Hematopoietic multipotent progenitor cell treated with erythropoietin and hydrocortisone succinate and interleukin-3 and kit ligand, for 4 days (in vitro differentiated cells): Measurements from ENCODE around the gene ST8SIA6.
"Not testable (repeated sequence)": the region's sequence is repeated elsewhere in the genome, so short reads cannot be mapped to it uniquely, and the experiment has no call there.

Source experiments
- DNase-seq: peaks from one replicate; pipeline ENCODE4 v3.0.0-alpha.2; 2015

ST8SIA6 gene, protein sequence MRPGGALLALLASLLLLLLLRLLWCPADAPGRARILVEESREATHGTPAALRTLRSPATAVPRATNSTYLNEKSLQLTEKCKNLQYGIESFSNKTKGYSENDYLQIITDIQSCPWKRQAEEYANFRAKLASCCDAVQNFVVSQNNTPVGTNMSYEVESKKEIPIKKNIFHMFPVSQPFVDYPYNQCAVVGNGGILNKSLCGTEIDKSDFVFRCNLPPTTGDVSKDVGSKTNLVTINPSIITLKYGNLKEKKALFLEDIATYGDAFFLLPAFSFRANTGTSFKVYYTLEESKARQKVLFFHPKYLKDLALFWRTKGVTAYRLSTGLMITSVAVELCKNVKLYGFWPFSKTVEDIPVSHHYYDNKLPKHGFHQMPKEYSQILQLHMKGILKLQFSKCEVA

DNA sequence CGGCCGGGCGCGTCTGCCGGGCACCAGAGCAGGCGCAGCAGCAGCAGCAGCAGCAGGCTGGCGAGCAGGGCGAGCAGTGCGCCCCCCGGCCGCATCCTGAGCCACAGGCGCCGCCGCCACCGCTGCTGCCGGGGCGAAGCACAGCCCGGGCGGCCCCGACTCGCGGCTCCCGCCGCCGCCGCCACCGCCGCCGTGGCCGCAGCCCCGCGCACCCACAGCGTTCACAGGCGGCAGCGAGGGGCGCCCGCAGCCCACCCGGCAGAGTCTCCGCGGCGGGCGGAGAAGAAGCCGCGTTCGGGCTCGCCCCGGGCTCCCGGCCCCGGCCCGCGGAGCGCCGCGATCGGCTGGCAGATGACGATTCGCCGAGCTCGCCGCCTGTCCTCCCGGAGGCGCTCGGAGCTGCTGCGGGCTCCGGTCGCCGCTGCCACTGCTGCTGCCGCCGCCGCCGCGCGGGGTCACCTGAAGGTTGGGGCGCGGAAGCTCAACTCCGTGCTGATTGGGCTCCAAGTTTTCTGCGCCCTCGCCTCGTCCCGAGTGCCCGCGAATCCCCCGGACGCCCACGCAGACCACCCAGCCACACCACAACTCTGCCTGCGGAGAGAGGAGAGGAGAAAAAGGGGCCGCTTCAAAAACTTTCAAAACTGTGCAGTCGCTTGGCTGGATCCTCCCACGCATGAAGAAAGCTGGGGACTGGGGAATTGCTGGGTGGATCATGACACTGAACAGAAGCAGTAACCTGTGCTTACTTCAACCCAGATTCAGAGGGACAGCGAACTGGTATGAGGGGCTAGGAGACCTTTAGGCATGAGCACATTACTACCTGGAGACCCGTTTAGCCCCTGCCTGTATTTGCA lies at the start of gene ST8SIA6:
ST8SIA6 (minus strand) TSS at position 435 of the 854 bp plus-strand sequence; CDS start at position 95, 340 bp downstream.
- peak; percentile 87 for DNase-seq

DNA sequence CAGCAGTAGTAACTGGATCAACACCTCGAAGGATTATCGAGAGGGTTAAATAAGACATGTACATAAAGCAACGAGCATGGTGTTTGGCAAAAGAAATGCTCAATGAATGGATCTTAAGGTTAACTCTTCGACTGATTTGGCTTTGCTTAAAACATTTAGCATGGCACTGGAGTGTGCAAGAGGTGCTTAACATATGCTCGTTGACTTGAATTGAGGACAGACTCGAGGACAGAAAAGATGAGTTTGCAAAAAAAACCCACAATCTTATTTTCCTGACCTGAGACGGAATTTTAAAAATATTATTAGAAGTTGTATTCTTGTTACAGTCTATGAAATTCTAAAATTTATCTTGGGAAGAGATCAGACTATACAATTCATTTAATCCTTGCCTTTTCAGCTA lies 49.4 kb upstream of the ST8SIA6 start:
- no peak for DNase-seq

DNA sequence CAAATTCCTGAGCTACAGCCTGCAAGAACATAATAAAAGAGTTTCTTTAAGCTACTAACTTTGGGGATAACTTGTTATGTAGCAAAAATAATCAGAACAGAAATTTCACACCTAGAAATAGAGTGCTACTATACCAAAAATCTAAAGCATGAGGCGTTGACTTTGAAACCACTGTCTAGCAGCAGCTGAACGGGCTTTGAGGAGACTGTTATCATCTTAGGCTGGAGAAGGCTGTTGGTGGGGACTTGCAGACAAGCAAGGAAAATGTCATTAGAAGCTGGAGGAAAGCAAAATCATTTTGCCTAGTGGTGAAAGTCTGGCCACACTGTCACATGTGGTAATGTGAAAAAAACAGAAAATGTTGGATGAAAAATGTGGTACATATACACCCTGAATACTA lies 48.4 kb upstream of the ST8SIA6 start:
- peak; percentile 50 for DNase-seq

DNA sequence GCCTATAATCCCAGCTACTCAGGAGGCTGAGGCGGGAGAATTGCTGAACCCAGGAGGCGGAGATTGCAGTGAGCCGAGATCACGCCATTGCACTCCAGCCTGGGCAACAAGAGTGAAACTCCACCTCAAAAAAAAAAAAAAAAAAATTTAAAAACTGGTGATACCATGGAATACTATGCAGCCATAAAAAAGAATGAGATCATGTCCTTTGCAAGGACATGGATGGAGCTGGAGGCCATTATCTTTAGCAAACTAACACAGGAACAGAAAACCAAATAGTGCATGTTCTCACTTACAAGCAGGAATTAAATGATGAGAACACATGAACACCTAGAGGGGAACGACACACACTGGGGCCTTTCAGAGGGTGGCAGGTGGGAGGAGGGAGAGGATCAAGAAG lies 44.6 kb upstream of the ST8SIA6 start:
- not testable (repeated sequence) for DNase-seq

DNA sequence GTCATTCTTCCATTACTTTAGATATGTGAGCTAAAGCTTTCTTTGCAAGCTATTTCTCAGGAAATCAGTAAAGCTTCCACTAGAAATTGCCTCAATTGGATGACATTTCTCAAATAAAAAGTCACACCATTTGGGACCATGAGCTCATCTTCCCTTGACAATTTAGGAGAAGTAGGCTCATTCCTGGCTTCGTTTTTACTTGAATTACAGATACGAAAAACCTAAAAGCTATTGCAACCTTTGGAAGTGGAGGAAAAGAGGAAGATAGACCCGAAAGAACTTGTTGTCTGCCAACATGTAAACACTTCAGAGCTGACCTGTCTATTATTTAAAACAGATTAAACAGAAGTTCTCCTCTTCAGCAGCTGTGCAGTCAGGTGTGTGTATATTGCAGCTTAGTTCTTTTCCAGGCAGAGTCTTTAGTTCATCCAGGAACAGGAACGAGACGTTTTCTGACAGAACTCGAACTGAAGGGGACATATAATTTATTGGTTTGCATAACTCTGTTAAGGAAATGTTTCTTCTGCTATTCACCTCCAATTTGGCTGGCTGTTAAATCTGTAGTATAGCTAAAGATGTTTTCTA lies 43.1 kb upstream of the ST8SIA6 start:
- DNase-seq = no peak

DNA sequence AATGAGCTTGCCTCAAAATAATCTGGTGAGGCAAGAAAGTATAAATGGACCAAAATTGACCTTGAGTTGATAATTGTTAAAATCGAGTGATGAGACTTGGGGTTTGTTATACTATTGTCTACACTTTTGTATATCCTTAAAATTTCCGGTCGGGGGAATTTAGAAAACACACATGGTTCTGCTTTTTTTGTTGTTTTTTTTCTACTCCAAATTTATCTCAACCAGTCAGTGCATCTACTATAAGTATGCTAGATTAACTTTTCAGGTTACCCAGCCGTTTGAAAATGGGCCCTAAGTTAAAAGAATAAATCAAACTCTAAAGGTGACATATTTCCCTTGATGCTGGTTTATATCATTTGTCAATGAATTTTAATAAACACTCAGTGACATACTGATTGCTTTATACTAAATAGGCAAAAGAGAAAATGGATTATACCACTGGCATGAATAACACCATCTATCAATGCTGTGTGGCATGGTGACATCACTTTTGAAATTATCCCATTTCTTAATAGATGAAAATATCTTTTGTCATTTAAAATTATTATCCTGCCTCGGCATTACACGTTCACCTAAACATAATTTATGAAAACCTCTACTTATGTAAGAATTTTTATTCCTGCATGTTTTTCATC lies 40.3 kb upstream of the ST8SIA6 start:
- peak; percentile 46 for DNase-seq

DNA sequence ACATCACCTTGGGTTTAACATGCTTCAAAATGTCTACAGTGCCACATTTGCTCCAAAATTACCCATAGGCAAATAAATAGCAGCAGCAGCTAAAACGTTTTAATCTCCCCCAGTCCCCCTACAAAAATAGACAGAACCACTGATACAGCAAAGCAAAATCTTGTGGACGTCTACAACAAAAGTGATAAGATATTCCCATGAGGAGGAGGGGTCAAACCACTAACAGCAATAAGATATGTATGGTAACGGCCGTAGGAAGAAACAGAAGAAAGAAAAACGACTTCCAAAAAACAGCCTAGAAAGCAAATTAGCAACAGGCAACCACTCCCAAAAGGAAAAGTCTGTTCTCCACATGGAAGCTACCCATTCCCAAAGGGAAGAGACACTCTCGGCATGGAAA lies 34.5 kb upstream of the ST8SIA6 start:
- DNase-seq = peak; percentile 76

DNA sequence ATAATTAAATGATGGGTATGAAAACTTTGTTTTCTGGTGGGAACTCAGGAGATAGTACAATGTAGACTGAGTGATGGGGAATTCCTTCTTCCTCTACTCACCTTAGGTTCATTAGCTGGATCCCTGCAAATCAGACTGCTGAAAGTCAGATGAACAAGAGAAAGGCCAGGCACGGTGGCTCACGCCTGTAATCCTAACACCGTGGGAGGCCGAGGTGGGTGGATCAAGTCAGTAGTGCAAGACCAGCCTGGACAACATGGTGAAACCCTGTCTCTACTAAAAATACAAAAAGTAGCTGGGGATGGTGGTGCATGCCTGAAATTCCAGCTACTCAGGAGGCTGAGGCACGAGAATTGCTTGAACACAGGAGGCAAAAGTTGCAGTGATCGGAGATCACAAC lies 28.7 kb upstream of the ST8SIA6 start:
- DNase-seq = no peak

DNA sequence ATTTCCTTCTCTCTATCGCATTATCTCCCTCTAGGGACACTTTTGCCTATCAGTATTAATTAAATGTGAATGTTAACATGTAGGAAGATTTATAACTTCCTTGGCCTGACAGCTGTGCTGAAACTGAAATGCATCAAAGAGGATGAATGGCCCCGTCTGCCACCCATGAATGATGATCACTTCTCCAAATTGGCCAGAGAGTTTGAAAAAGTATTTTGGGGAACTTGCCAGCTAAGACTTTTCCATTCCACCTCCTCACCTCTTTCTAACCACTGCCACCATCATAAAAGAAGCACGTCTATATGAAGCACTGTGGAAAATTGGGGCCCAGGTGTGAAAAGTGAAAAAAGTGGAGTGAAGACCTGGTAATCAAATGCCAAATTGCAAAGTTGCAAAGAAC lies 25.4 kb upstream of the ST8SIA6 start:
- peak; percentile 52 for DNase-seq

DNA sequence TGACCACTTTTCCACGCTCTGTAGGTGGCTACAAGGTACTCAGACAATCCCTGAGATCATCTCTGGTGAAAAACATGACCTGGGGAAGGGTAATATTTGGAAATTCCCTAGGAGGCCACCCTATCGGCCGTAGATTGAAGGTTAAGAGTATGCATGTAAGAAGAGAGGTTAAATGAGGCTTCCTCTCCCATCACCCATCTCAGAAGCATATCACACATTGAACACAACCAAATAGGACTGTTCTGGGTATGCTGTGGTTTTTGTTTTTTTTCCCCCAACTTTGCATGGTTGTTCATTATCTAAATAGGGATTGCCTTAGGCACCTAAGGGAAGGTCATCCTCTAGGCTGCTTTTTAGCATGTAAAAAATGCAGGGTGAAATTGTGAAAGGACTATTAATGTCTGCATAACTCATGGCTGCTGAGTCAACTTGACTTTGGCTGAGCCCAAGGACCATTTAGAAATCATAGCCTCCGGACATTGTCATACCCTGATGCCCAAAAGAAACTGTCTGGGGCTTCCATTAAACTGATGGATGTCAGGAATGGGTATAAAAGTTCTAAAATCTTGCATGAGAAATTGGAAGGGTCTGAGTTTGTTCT lies 24.7 kb upstream of the ST8SIA6 start:
- DNase-seq = no peak

DNA sequence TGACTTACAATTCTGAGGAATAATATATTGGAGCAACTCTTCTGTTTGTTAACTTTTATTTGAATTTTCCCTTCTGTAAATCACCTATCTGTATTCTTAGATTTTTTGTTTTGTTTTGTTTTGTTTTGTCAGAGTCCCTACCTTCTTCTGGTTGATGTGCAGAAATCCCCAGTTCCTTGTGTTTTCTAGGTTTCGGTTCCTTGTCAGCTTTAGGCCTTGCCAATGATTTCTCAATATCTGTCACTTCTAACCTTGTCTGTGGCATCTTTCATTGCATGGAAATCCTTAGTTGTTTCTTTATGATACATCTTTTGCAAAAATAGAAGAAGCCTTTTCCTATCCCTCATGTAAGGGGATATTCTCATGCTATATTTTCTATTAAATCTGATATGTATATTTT lies 21.7 kb upstream of the ST8SIA6 start:
- no peak for DNase-seq

DNA sequence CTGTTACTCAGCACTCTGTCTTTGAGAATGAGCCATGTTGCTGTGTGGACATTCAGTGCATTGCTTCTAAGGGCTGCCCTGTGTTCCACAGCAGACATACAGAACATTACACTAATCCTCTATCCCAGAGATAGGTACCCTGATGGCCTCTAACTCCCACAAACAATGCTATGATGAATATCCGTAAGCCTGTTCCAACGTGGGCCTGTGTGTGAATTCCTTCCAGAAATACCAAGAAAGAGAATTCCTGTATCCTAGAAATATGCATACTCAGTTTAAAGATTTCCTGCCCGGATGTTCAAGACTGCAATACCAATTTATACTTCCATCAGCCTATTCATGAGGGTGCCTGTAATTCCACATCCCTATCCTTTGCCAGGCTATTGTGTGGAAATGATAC lies 21.3 kb upstream of the ST8SIA6 start:
- DNase-seq = no peak

DNA sequence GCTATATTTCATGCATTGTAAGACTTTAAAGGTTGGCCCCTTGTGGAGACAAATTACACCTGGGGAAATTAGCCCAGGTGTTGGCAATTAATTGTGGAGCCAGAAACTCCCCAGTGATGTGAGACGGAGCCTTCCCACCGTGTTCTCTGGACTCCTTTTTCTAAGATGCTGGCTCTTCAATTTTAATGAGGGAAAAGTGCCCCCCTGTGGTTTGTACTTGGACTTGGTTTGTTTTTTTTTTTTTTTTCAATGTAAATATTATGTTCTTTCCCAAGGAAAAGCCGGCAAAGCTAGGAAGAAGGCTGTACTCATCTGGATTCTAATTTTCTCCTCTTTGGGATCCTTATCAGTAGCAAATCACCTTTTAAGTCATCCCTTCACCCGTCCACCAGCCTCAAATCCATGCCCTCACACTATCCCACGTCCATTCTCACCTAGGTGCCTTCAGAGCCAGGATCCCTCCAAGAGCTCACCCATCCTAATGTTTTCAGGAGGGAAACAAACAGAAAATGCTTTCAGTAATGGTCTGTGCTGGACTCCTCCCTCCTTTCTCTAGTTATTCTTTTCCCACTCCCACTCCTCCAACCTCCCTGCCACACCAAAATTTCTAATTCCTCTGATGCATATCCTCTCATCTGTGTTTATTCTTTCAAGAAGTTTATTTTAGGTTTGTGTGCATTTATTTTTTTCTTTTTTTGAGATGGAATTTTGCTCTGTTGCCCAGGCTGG lies 20.4 kb upstream of the ST8SIA6 start:
- DNase-seq = peak; percentile 81

DNA sequence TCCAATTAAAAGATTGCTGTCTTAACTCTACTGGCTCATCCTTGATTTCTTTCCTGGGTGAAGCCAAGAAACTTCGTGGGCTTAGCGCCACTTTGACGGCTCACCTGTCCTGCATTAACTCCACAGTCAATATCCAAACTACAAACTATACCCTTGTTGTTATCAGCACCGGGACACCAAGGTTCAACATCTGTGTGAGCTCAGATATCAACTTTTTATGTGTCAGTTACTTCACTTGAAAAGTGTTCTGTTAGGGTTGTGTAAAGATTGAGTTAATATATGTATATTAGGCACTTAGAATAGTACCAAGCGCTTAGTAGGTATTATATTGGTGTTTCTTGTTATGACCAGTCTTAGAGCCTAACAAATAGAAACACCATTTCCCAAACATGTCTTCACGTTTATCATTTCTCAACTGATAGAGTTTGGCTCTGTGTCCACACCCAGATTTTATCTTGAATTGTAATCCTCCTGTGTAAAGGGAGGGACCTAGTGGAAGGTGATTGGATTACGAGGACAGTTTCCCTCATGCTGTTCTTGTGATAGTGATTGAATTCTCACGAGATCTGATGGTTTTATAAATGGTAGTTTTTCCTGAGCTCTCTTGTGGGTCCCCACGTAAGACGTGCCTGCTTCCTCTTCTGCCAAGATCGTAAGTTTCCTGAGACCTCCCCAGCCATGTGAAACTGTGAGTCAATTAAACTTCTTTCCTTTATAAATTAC lies 19.0 kb upstream of the ST8SIA6 start:
- peak; percentile 54 for DNase-seq

DNA sequence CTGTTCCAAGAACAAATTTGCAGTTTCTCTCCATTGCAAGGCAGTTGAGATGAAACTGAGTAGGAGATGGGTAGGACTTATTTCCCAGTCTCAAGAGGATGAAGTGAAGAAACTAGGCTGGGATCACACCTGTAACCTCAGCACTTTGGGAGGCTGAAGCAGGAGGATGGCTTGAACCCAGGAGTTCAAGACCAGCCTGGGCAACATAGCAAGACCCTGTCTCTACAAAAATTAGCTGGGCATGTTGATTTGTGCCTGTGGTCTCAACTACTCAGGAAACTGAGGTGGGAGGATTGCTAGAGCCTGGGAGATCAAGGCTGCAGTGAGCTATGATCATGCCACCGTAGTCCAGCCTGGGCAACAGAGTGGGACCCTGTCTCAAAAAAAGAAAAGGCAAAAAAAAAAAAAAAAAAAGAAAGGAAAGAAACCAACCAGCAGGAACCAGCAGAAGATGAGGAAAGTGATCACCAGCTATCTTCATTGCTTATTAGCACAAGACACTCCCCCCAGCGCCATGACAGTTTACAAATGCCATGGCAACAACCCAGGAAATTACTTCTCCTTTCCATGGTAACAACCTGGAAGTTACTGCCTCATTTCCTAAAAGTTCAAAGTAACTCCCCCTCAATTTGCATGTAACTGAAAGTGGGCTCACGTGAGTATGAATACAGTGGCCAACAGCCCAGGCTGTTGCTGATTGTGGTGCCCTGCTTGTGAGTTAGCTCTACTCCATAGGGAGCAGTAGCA lies 18.3 kb upstream of the ST8SIA6 start:
- peak; percentile 62 for DNase-seq

DNA sequence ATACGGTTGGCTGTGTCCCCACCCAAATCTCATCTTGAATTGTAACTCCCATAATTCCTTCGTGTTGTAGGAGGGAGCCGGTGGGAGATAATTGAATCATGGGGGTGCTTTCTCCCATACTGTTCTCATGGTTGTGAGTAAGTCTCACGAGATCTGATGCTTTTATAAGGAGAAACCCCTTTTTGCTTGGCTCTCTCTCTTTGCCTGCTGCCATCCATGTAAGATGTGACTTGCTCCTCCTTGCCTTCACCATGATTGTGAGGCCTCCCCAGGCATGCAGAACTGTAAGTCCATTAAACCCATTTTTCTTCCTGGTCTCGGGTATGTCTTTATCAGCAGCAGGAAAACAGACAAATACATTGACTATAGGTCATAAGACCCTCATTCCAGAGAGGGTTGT lies 15.9 kb upstream of the ST8SIA6 start:
- no peak for DNase-seq

DNA sequence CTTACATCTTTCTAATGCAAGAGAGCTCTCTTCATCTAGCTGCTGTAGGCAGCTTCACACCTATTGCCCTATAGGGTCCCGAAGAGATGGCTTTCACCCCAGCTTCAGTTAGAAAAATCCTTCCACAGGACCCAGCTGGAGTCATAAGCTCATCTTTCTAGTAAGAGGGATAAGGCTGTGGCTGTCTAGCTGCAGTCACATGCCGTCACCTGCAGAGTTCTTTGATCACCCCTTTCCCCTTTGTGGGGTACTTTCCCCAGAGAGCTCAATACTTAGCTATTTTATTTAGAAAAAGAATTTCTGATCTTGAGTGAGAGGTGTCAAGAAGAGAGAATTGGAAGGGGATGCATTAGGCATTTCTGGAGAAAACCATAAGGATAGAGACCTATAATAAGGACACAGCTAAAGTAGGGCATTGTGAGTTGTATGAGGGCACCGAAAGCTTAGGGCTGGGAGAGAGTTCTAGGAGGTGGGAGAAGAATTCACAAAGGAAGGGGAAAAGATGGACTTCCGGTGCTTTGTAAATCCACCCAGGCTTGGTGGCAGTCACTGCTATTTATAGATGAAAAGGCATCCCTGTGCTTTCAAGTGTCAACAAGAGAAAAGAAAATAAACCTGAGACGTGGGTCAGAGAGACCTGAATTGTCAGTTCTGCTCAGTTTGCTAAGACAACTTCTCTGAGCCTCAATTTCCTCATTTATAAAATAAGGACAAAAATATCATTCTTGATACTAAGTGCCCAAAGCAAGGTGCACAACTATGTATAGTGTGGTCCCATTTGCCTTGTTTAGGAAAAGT lies 11.1 kb upstream of the ST8SIA6 start:
- DNase-seq = no peak

DNA sequence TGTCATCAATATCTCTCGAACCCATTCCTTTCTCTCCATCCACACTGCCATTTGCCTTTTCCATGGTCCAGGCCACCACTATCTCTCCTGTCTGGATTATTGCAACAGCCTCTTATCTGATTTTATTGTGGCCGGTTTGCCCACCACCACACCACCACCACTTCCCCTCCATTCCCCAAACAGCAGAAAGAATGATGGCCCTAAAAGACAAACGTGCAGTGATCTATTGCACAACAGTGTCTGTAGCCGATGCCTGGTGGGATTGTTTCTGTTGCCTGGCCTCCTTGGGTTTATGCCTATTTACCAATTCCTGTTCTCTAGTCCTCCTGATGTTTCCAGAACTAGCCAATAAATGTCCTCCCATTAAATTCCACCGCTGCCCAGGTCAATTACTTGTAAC lies 10.2 kb upstream of the ST8SIA6 start:
- peak; percentile 80 for DNase-seq

DNA sequence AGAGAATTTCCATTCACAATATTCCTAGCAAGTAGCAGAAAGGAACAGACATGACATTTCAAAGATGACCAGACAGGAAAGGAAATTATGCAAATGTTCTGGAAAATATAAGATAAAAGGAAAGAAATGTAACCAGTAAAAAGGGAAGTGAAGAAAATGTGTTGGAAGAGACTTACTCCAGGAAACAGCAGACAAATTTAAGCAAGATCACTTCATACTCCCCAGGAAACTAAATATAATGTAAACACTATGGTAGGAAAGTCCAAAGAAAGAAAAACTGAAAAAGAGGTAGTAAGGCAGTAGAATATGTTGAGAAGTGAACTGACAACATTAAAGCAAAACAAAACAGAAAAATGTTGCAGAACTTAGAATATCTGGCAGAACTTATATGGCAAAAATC lies 6.4 kb upstream of the ST8SIA6 start:
- DNase-seq = no peak

DNA sequence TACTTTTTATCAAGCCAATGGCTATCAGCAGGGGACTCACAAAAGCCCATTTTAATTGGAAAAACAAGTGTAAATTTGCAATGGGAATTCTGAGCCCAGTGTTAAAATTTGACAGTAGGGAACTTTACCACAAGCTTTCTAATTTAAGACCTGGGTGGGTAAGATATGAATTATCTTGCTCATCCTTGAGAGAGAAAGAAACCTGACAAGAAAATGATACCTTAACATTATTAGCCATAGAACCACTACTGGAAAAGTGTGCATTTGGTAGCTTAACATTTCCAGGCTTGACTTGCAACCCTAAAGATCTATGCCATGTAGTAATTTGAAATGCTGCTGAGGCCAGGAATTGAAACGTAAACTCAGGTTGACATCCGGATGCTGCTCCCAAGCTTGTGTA lies 2.7 kb upstream of the ST8SIA6 start:
- DNase-seq = no peak
